SK-N-SH (cell line): ENCODE data around the gene PLD1.

Source experiments
- CHD2 ChIP-seq: fragments of 150-350 bp; IDR thresholded peaks from 2 replicates; pipeline ENCODE4 v1.6.1; 2018; ENCODE audit warnings: low read length; ENCODE audit not compliant: partially characterized antibody
- CTCF ChIP-seq: fragments of 200-600 bp; sonication (generic); IDR thresholded peaks from 2 replicates; pipeline ENCODE4 v1.6.1; 2017; ENCODE audit warnings: antibody characterized with exemption, mild to moderate bottlenecking, moderate library complexity
- ELF1 ChIP-seq: IDR thresholded peaks from 2 replicates; pipeline ENCODE4 v1.4.0; 2012
- EZH2phosphoT487 ChIP-seq: fragments of 200-600 bp; sonication (generic); IDR thresholded peaks from 2 replicates; pipeline ENCODE4 v1.6.1; 2017; ENCODE audit warnings: low read depth, mixed run types, mild to moderate bottlenecking, antibody characterized with exemption, moderate library complexity, borderline replicate concordance
- GABPA ChIP-seq: IDR thresholded peaks from 2 replicates; pipeline ENCODE4 v1.4.0; 2012; ENCODE audit warnings: low read depth, mild to moderate bottlenecking
- JUND ChIP-seq: IDR thresholded peaks from 2 replicates; pipeline ENCODE4 v1.4.0; 2012
- MAX ChIP-seq: IDR thresholded peaks from 2 replicates; pipeline ENCODE4 v1.4.0; 2012; ENCODE audit warnings: low read depth
- NRF1 ChIP-seq: IDR thresholded peaks from 2 replicates; pipeline ENCODE4 v1.6.1; 2012; ENCODE audit warnings: low read depth, mild to moderate bottlenecking, low read length
- POLR2AphosphoS5 ChIP-seq: IDR thresholded peaks from 2 replicates; pipeline ENCODE4 v1.6.1; 2012; ENCODE audit warnings: low read depth, low read length
- REST ChIP-seq: IDR thresholded peaks from 2 replicates; pipeline ENCODE4 v1.6.1; 2012; ENCODE audit warnings: mild to moderate bottlenecking, low read depth, low read length, moderate library complexity
- RFX5 ChIP-seq: IDR thresholded peaks from 2 replicates; pipeline ENCODE4 v1.6.1; 2012; ENCODE audit warnings: mild to moderate bottlenecking, improper control_type of control experiment, low read length
- SIN3A ChIP-seq: IDR thresholded peaks from 2 replicates; pipeline ENCODE4 v1.6.1; 2012; ENCODE audit warnings: low read depth, mild to moderate bottlenecking, low read length, moderate library complexity, borderline replicate concordance
- SMC3 ChIP-seq: IDR thresholded peaks from 2 replicates; pipeline ENCODE4 v1.6.1; 2012; ENCODE audit warnings: low read depth, low read length, improper control_type of control experiment
- USF2 ChIP-seq: fragments of 150-350 bp; IDR thresholded peaks from 2 replicates; pipeline ENCODE4 v1.6.1; 2017; ENCODE audit warnings: antibody characterized with exemption, low read length, low read depth, borderline replicate concordance

GRCh38 chr3:171700653-171701052, 109.6 kb downstream of the PLD1 start:
- TF ChIP-seq SMC3 = no peak
- TF ChIP-seq CTCF = no peak
- TF ChIP-seq JUND = no peak
- TF ChIP-seq GABPA = no peak
- no peak for TF ChIP-seq REST
- no peak for TF ChIP-seq USF2
- TF ChIP-seq SIN3A = no peak
- no peak for TF ChIP-seq POLR2AphosphoS5
- TF ChIP-seq RFX5 = no peak
- no peak for TF ChIP-seq CHD2
- TF ChIP-seq EZH2phosphoT487 = no peak
- TF ChIP-seq MAX = no peak
- no peak for TF ChIP-seq NRF1
- TF ChIP-seq ELF1 = no peak
